ENCODE measurements around the gene ANGEL1.

The ANGEL1 gene

GRCh38 chr14:76792422-76792821, 20.3 kb downstream of the ANGEL1 start:
- Histone ChIP-seq H3K9ac (ENCODE audit: low read length) (no peak overlapping the region), H3K36me3 (ENCODE audit: control insufficient read depth, insufficient read depth, low read length) (peaks cover 56% of the 10 kb centered on the region), H3K9me3 (ENCODE audit: control insufficient read depth, insufficient read depth, low read depth, low read length) (no peaks in the 10 kb centered on the region), H3K27me3 (ENCODE audit: control insufficient read depth, insufficient read depth, low read length) (no peaks in the 10 kb centered on the region), H3K4me3 (ENCODE audit: low read depth, low read length) (no peak overlapping the region), H3K4me1 (ENCODE audit: control insufficient read depth, insufficient read depth, low read length) (no peaks in the 10 kb centered on the region), H3K27ac (ENCODE audit: low read depth, low read length) (no peak overlapping the region)

GRCh38 chr14:76786601-76787000, 26.1 kb downstream of the ANGEL1 start:
- Histone ChIP-seq H3K27me3 (ENCODE audit: control insufficient read depth, insufficient read depth, low read length) (no peaks in the 10 kb centered on the region), H3K4me3 (ENCODE audit: low read depth, low read length) (no peak overlapping the region), H3K4me1 (ENCODE audit: control insufficient read depth, insufficient read depth, low read length) (no peaks in the 10 kb centered on the region; the same call in 1 of the 2 replicates), H3K9me3 (ENCODE audit: control insufficient read depth, insufficient read depth, low read depth, low read length) (no peaks in the 10 kb centered on the region), H3K27ac (ENCODE audit: low read depth, low read length) (no peak overlapping the region), H3K9ac (ENCODE audit: low read length) (no peak overlapping the region), H3K36me3 (ENCODE audit: control insufficient read depth, insufficient read depth, low read length) (peaks cover 74% of the 10 kb centered on the region)

GRCh38 chr14:76784881-76785280, 27.8 kb downstream of the ANGEL1 start:
- H3K9me3 ChIP-seq (ENCODE audit: control insufficient read depth, insufficient read depth, low read depth, low read length) = no peaks in the 10 kb centered on the region
- peaks cover 67% of the 10 kb centered on the region for H3K36me3 ChIP-seq (ENCODE audit: control insufficient read depth, insufficient read depth, low read length)
- no peak overlapping the region for H3K27ac ChIP-seq (ENCODE audit: low read depth, low read length)
- no peaks in the 10 kb centered on the region for H3K27me3 ChIP-seq (ENCODE audit: control insufficient read depth, insufficient read depth, low read length)
- H3K4me3 ChIP-seq (ENCODE audit: low read depth, low read length) = no peak overlapping the region
- no peaks in the 10 kb centered on the region; the same call in 1 of the 2 replicates for H3K4me1 ChIP-seq (ENCODE audit: control insufficient read depth, insufficient read depth, low read length)
- H3K9ac ChIP-seq (ENCODE audit: low read length) = no peak overlapping the region

GRCh38 chr14:76784266-76784874, 28.3 kb downstream of the ANGEL1 start:
- H3K27ac ChIP-seq (ENCODE audit: low read depth, low read length) = no peak overlapping the region
- no peaks in the 10 kb centered on the region; the same call in 1 of the 2 replicates for H3K4me1 ChIP-seq (ENCODE audit: control insufficient read depth, insufficient read depth, low read length)
- H3K36me3 ChIP-seq (ENCODE audit: control insufficient read depth, insufficient read depth, low read length) = peaks cover 66% of the 10 kb centered on the region
- no peak overlapping the region for H3K4me3 ChIP-seq (ENCODE audit: low read depth, low read length)
- no peak overlapping the region for H3K9ac ChIP-seq (ENCODE audit: low read length)
- H3K9me3 ChIP-seq (ENCODE audit: control insufficient read depth, insufficient read depth, low read depth, low read length) = no peaks in the 10 kb centered on the region
- no peaks in the 10 kb centered on the region for H3K27me3 ChIP-seq (ENCODE audit: control insufficient read depth, insufficient read depth, low read length)

GRCh38 chr14:76782885-76783566, 29.7 kb downstream of the ANGEL1 start:
- Histone ChIP-seq H3K36me3 (ENCODE audit: control insufficient read depth, insufficient read depth, low read length) (peaks cover 52% of the 10 kb centered on the region), H3K4me1 (ENCODE audit: control insufficient read depth, insufficient read depth, low read length) (no peaks in the 10 kb centered on the region; the same call in 1 of the 2 replicates), H3K9me3 (ENCODE audit: control insufficient read depth, insufficient read depth, low read depth, low read length) (no peaks in the 10 kb centered on the region), H3K9ac (ENCODE audit: low read length) (no peak overlapping the region), H3K4me3 (ENCODE audit: low read depth, low read length) (no peak overlapping the region), H3K27me3 (ENCODE audit: control insufficient read depth, insufficient read depth, low read length) (no peaks in the 10 kb centered on the region), H3K27ac (ENCODE audit: low read depth, low read length) (no peak overlapping the region)

- H3K27ac ChIP-seq (ENCODE audit: low read depth, low read length) = no peak overlapping the region
- no peaks in the 10 kb centered on the region; the same call in 1 of the 2 replicates for H3K4me1 ChIP-seq (ENCODE audit: control insufficient read depth, insufficient read depth, low read length)
Observed at GRCh38 chr14:76782115-76782884, 30.4 kb downstream of the ANGEL1 start.

GRCh38 chr14:76781648-76782051, 31.0 kb downstream of the ANGEL1 start:
- peaks cover 4% of the 10 kb centered on the region; the same call in 1 of the 2 replicates for H3K4me1 ChIP-seq (ENCODE audit: control insufficient read depth, insufficient read depth, low read length)
- H3K4me3 ChIP-seq (ENCODE audit: low read depth, low read length) = no peak overlapping the region
- H3K36me3 ChIP-seq (ENCODE audit: control insufficient read depth, insufficient read depth, low read length) = peaks cover 39% of the 10 kb centered on the region
- H3K27ac ChIP-seq (ENCODE audit: low read depth, low read length) = no peak overlapping the region
- no peaks in the 10 kb centered on the region for H3K9me3 ChIP-seq (ENCODE audit: control insufficient read depth, insufficient read depth, low read depth, low read length)
- H3K9ac ChIP-seq (ENCODE audit: low read length) = no peak overlapping the region
- H3K27me3 ChIP-seq (ENCODE audit: control insufficient read depth, insufficient read depth, low read length) = no peaks in the 10 kb centered on the region

More at GRCh38 chr14:76782115-76782884, 30.4 kb downstream of the ANGEL1 start:
- Histone ChIP-seq H3K4me3 (ENCODE audit: low read depth, low read length) (no peak overlapping the region), H3K9ac (ENCODE audit: low read length) (no peak overlapping the region), H3K36me3 (ENCODE audit: control insufficient read depth, insufficient read depth, low read length) (peaks cover 45% of the 10 kb centered on the region), H3K9me3 (ENCODE audit: control insufficient read depth, insufficient read depth, low read depth, low read length) (no peaks in the 10 kb centered on the region), H3K27me3 (ENCODE audit: control insufficient read depth, insufficient read depth, low read length) (no peaks in the 10 kb centered on the region)

- H3K36me3 ChIP-seq (ENCODE audit: control insufficient read depth, insufficient read depth, low read length) = peaks cover 36% of the 10 kb centered on the region
- H3K27ac ChIP-seq (ENCODE audit: low read depth, low read length) = no peak overlapping the region
- H3K9ac ChIP-seq (ENCODE audit: low read length) = no peak overlapping the region
- H3K4me3 ChIP-seq (ENCODE audit: low read depth, low read length) = no peak overlapping the region
- no peaks in the 10 kb centered on the region for H3K9me3 ChIP-seq (ENCODE audit: control insufficient read depth, insufficient read depth, low read depth, low read length)
- H3K4me1 ChIP-seq (ENCODE audit: control insufficient read depth, insufficient read depth, low read length) = peaks cover 8% of the 10 kb centered on the region; the same call in 1 of the 2 replicates
- H3K27me3 ChIP-seq (ENCODE audit: control insufficient read depth, insufficient read depth, low read length) = no peaks in the 10 kb centered on the region
Observed at GRCh38 chr14:76780875-76781647, 31.6 kb downstream of the ANGEL1 start.

GRCh38 chr14:76780360-76780759, 32.3 kb downstream of the ANGEL1 start:
- Histone ChIP-seq H3K27ac (ENCODE audit: low read depth, low read length) (no peak overlapping the region), H3K36me3 (ENCODE audit: control insufficient read depth, insufficient read depth, low read length) (peaks cover 36% of the 10 kb centered on the region), H3K9ac (ENCODE audit: low read length) (no peak overlapping the region), H3K27me3 (ENCODE audit: control insufficient read depth, insufficient read depth, low read length) (no peaks in the 10 kb centered on the region), H3K9me3 (ENCODE audit: control insufficient read depth, insufficient read depth, low read depth, low read length) (no peaks in the 10 kb centered on the region), H3K4me3 (ENCODE audit: low read depth, low read length) (no peak overlapping the region), H3K4me1 (ENCODE audit: control insufficient read depth, insufficient read depth, low read length) (peaks cover 8% of the 10 kb centered on the region; the same call in 1 of the 2 replicates)

- Histone ChIP-seq H3K9ac (ENCODE audit: low read length) (no peak overlapping the region), H3K27me3 (ENCODE audit: control insufficient read depth, insufficient read depth, low read length) (no peaks in the 10 kb centered on the region), H3K4me1 (ENCODE audit: control insufficient read depth, insufficient read depth, low read length) (peaks cover 8% of the 10 kb centered on the region; the same call in 1 of the 2 replicates), H3K27ac (ENCODE audit: low read depth, low read length) (no peak overlapping the region), H3K4me3 (ENCODE audit: low read depth, low read length) (no peak overlapping the region), H3K9me3 (ENCODE audit: control insufficient read depth, insufficient read depth, low read depth, low read length) (no peaks in the 10 kb centered on the region), H3K36me3 (ENCODE audit: control insufficient read depth, insufficient read depth, low read length) (peaks cover 36% of the 10 kb centered on the region)
Observed at GRCh38 chr14:76780058-76780345, 32.7 kb downstream of the ANGEL1 start.
